Tibial nerve (tissue), 4 donors: ENCODE measurements around the gene STAB1. TPM values are rescaled to one million over a fixed set of nuclear protein-coding genes. Genes with fewer than 3 reads are reported as not detected.

Experiments used
- DNase-seq, 2 donors: peaks; one replicate each; pipeline ENCODE4 v3.0.0-alpha.2; 2019; ENCODE audit warnings: low spot score in 2 of 2
- H3K27ac ChIP-seq, 4 donors: fragments of 200-600 bp; sonication (generic) in 3 of 4; one replicate each; pipeline ENCODE4 v1.5.1; 2017 to 2019; ENCODE audit warnings: mild to moderate bottlenecking in 1 of 4
- H3K27me3 ChIP-seq, 2 donors: fragments of 200-600 bp; sonication (generic) in 1 of 2; one replicate each; pipeline versions ENCODE4 v1.5.1 to v1.6.0; 2017 to 2019
- H3K36me3 ChIP-seq, 3 donors: fragments of 200-600 bp; sonication (generic); one replicate each; pipeline ENCODE4 v1.5.1; 2018 to 2019
- H3K4me1 ChIP-seq, 4 donors: fragments of 200-600 bp; sonication (generic) in 3 of 4; one replicate each; pipeline ENCODE4 v1.5.1; 2017 to 2019
- H3K4me3 ChIP-seq, 4 donors: fragments of 200-600 bp; sonication (generic) in 3 of 4; one replicate each; pipeline ENCODE4 v1.5.1; 2017 to 2019; ENCODE audit warnings: mild to moderate bottlenecking in 1 of 4, moderate library complexity in 1 of 4
- H3K9me3 ChIP-seq, 4 donors: fragments of 200-600 bp; sonication (generic) in 3 of 4; one replicate each; pipeline ENCODE4 v1.5.1; 2017 to 2019
- CTCF ChIP-seq, 5 experiments: fragments of 200-600 bp in 3 of 5; fragments of 450-650 bp in 2 of 5; sonication (generic) in 3 of 5; IDR thresholded peaks; one replicate each; pipeline ENCODE4 v1.5.1; 2016 to 2019; ENCODE audit warnings: antibody characterized with exemption in 5 of 5, mild to moderate bottlenecking in 3 of 5, moderate library complexity in 2 of 5
- EP300 ChIP-seq, 2 donors: sonication (generic); formaldehyde crosslinking; IDR thresholded peaks; one replicate each; pipeline ENCODE4 v1.6.1; 2017; ENCODE audit warnings: antibody characterized with exemption in 2 of 2, mild to moderate bottlenecking in 1 of 2
- POLR2A ChIP-seq, 2 donors: fragments of 450-650 bp; IDR thresholded peaks; one replicate each; pipeline ENCODE4 v1.6.1; 2017; ENCODE audit warnings: antibody characterized with exemption in 2 of 2, mild to moderate bottlenecking in 2 of 2, moderate library complexity in 2 of 2
- WGBS, 2 donors: methylation state at CpG; one replicate each; pipeline ENCODE4 v1.1.5; 2018; 5-methylcytosine and 5-hydroxymethylcytosine counted together
- total RNA-seq, 4 donors: library from RNA; depleted of rRNA; stranded (reverse); fragments of >200 nt; gene quantifications; one replicate each; pipeline ENCODE4 v1.1.0, GENCODE V29; 2016

Gene STAB1
- total RNA-seq, 4 donors from 2014 or later, result 167 to 527 (median 264) TPM

GRCh38 chr3:52461874-52462273, 33.3 kb upstream of the STAB1 start:
- H3K4me1 ChIP-seq, result peaks cover 0 to 41% (median 3%) of the 10 kb centered on the region in 4 donors
- TF ChIP-seq EP300 (IDR thresholded peaks at IDR 0.05), result no peak
- no peak for TF ChIP-seq POLR2A (IDR thresholded peaks at IDR 0.05)
- TF ChIP-seq CTCF (IDR thresholded peaks at IDR 0.05), result no peak
- DNase-seq, result no peak
- WGBS, 2 donors, result 71 to 76% methylated on average over 6 of the region's 6 CpGs
- no peaks in the 10 kb centered on the region for H3K27me3 ChIP-seq
- no peak overlapping the region for H3K4me3 ChIP-seq
- H3K27ac ChIP-seq, result peak overlapping the region in 1 of 4 donors; percentile 34
- H3K36me3 ChIP-seq, result peaks cover 0 to 82% (median 0%) of the 10 kb centered on the region in 3 donors
- no peaks in the 10 kb centered on the region for H3K9me3 ChIP-seq

GRCh38 chr3:52463416-52463815, 31.7 kb upstream of the STAB1 start:
- DNase-seq, result no peak
- peaks cover 0 to 74% (median 0%) of the 10 kb centered on the region in 3 donors for H3K36me3 ChIP-seq
- H3K4me3 ChIP-seq, result no peak overlapping the region
- TF ChIP-seq POLR2A (IDR thresholded peaks at IDR 0.05) (no peak), EP300 (IDR thresholded peaks at IDR 0.05) (no peak), CTCF (IDR thresholded peaks at IDR 0.05) (no peak)
- H3K4me1 ChIP-seq, result peaks cover 0 to 44% (median 2%) of the 10 kb centered on the region in 4 donors
- no peak overlapping the region for H3K27ac ChIP-seq
- no peaks in the 10 kb centered on the region for H3K9me3 ChIP-seq
- no peaks in the 10 kb centered on the region for H3K27me3 ChIP-seq
- 73 to 85% methylated on average over 5 of the region's 5 CpGs for WGBS, 2 donors

DNA sequence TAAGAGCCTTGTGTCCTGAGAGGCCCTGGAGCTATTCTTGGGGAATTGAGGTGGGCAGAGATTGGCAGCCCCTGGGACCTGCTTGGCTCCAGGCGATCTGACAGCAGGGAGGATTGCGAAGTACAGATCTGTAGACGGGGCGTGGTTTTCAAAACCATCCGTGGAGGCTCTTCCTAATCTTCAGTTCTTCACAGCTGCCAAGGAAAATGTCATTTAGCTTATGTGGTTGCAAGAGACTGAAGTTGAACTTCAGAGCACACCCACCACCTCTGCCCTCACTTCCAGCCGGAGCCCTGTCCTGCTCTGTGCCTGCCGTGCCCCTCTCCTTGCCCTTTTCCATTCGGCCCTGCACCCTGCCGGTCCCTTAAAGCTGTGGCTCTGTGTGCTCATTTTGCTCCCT, 26.8 kb upstream of the STAB1 start:
- TF ChIP-seq EP300 (IDR thresholded peaks at IDR 0.05) (peak in 1 of 2 donors; percentile 9), CTCF (IDR thresholded peaks at IDR 0.05) (no peak)
- no peaks in the 10 kb centered on the region for H3K9me3 ChIP-seq
- H3K36me3 ChIP-seq, result peaks cover 0 to 60% (median 3%) of the 10 kb centered on the region in 3 donors
- peak overlapping the region in 3 of 4 donors; percentile 22 to 67 (median 57) for H3K27ac ChIP-seq
- peaks cover 0 to 77% (median 14%) of the 10 kb centered on the region in 4 donors for H3K4me1 ChIP-seq
- WGBS, 2 donors, result 37 to 40% methylated on average over 9 of the region's 9 CpGs
- H3K4me3 ChIP-seq, result no peak overlapping the region
- no peaks in the 10 kb centered on the region for H3K27me3 ChIP-seq
- DNase-seq, result no peak

DNA sequence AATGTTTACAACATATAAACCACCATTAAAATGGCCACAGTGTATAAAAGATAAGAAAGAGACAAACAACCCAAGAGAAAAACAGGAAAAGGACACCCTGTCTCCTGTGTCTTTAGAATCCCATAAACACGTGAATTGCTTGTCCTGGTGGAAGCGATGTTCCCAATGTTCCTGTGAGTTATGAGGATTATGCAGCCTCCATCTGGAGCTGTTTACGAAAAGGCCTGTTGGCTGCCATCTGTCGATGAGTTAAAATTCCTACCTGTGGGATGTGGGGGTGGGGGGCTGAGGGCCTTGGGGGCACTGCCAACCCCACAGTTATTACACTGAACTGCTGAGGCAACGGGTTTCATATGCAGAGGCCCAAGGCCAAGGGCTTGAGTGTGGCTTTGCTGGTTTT, 26.1 kb upstream of the STAB1 start:
- 62 to 67% methylated on average over 4 to 5 of the region's 5 CpGs for WGBS, 2 donors
- Histone ChIP-seq H3K36me3 (peaks cover 0 to 62% (median 3%) of the 10 kb centered on the region in 3 donors), H3K4me1 (peaks cover 0 to 82% (median 17%) of the 10 kb centered on the region in 4 donors), H3K27ac (peak overlapping the region in 2 of 4 donors; percentile 57 to 67), H3K9me3 (no peaks in the 10 kb centered on the region), H3K27me3 (no peaks in the 10 kb centered on the region), H3K4me3 (no peak overlapping the region)
- no peak for DNase-seq
- TF ChIP-seq POLR2A (IDR thresholded peaks at IDR 0.05) (no peak), CTCF (IDR thresholded peaks at IDR 0.05) (no peak), EP300 (IDR thresholded peaks at IDR 0.05) (no peak)

DNA sequence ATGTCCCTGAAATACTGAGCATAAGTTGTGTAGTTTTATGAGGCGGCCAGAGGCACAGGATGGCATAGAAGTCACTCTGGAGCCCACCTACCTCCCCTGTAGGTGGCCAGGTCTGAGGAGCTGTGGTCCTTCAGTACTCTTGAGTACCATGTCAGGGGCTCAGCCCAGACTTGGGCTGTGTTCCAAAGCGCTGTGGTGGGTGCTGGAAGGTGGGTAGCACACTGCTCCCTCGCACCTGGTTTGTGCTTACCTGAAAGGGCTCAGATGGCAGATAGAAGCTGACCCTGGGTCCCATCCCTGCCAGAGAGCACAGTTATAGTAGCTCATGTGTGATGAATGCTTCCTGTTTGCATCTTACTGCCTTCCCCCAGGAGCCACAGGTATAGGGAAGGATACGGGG, 24.2 kb upstream of the STAB1 start:
- H3K4me1 ChIP-seq, result peaks cover 0 to 77% (median 20%) of the 10 kb centered on the region in 4 donors
- DNase-seq, result no peak
- no peak overlapping the region for H3K4me3 ChIP-seq
- TF ChIP-seq POLR2A (IDR thresholded peaks at IDR 0.05) (no peak), EP300 (IDR thresholded peaks at IDR 0.05) (no peak), CTCF (IDR thresholded peaks at IDR 0.05) (no peak)
- no peaks in the 10 kb centered on the region for H3K27me3 ChIP-seq
- peak overlapping the region in 1 of 4 donors; percentile 67 for H3K27ac ChIP-seq
- 96 to 100% methylated on average over 4 of the region's 4 CpGs for WGBS, 2 donors
- H3K9me3 ChIP-seq, result no peaks in the 10 kb centered on the region
- H3K36me3 ChIP-seq, result peaks cover 0 to 64% (median 3%) of the 10 kb centered on the region in 3 donors
